Eye (tissue), 1 donor: ENCODE data around the gene TAGLN3.
A peak's percentile ranks its signal among the peaks of the same experiment; 100 is the strongest.
"Not testable (repeated sequence)": the region's sequence is repeated elsewhere in the genome, so short reads cannot be mapped to it uniquely, and the experiment has no call there.

ENCODE experiments used
- DNase-seq: peaks from one replicate; pipeline ENCODE4 v3.0.0-alpha.2; 2015

The TAGLN3 gene

DNA sequence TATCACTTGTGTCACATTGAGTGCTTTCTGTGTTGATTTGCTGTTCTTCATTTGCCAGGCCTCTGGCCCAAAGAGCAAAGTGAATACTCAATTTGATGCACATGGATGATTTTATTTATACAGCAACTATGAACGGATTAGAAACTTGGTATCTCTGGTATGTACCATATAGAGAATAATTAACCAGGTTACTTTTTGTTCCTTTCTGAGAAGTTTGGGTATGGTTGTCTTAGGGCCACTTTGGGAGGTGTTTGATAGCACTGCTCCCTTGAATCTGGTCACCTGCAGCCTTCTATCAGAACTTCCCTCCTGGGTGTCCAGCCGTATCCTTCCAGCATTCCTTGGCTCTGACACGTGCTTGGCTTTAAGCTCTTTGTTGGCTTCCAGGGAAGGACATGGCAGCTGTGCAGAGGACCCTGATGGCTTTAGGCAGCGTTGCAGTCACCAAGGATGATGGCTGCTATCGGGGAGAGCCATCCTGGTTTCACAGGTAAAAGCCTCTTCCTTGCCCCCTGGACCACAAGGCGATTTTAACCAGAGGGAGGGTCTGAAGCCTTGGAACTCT, 12.7 kb downstream of the TAGLN3 start:
- no peak for DNase-seq

GRCh38 chr3:112012205-112012992, 13.7 kb downstream of the TAGLN3 start:
- DNase-seq, result no peak

DNA sequence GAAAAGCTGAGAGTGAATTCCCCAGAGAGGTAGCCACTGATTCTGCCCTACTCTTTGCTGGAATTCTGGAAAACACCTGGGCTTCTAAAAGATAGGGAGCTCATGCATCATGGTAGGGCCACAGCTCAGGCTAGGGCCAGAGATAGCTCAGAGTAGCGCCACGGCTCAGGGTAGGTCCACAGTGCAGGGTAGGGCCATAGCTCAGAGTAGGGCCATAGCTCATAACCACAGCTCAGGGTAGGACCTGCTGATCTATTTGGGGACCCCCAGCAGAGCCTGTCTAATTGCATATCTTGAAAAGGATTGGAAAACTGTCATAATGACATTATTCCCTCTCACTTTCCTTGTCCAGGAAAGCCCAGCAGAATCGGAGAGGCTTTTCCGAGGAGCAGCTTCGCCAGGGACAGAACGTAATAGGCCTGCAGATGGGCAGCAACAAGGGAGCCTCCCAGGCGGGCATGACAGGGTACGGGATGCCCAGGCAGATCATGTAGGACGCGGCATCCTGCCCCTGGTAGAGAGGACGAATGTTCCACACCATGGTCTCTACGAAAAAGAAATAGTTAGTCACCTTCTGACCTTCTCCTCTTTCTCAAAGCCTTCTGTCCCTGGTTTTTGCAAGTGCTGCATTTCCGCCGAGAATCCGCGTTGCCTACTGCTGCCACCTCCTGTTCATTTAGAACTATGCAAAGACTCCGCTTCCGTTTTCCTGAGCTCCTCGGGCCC, 14.5 kb downstream of the TAGLN3 start:
- DNase-seq, result peak; percentile 89

- no peak for DNase-seq
Measured at GRCh38 chr3:112013784-112014143, 15.0 kb downstream of the TAGLN3 start.

GRCh38 chr3:112017091-112017490, 18.4 kb downstream of the TAGLN3 start:
- DNase-seq, result no peak

DNA sequence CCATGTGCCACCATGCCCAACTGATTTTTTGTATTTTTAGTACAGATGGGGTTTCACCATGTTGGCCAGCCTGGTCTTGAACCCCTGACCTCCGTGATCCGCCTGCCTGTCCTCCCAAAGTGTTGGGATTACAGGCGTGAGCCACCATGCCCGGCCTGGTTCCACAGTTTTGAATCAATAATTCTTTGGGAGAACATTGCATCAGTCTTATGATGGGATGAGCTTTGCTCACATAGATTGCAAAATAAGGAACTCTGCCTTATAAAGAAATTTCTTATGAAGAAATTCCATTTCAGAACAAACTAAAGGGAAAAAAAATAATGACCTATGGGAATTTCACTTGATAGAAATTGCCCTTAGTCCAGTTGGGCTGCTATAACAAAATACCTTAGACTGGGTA, 20.0 kb downstream of the TAGLN3 start:
- DNase-seq, result no peak

DNA sequence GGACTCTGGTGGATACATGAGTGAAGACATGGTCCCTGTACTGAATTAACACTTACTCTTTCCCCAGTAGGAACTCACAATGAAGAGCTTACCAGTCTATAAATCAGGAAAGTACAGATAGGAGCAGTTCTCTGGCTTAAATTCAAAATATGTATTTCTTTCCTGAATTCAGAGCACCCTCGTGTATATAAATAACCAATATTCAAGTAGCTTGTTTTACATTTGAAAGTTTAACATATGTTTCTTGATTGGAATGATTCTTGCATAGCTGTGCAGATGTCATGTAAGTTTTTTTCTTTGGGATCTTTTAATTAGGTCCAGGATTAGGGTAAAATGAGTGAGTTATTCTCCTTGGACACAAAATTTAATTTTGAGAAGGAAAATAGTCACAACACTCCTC, 21.0 kb downstream of the TAGLN3 start:
- no peak for DNase-seq

DNA sequence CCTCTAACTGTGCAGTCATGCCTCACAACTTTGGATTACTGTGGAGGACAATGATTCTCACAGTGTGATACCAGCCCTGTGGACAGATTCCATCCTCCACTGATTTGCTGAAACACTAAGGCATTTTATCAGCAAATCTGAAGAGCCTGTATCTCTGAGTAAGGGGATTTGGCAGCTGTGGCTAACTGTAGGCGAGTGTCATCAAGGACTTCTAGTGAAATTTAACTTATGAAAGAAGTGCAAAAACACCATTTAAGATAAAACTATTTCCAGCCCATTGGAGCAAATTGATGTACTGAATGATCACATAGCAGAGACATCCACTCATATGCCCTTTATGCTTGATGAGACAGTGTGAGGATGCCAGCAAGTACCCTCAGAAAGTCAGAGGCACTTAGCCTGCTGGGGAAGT, 22.0 kb downstream of the TAGLN3 start:
- peak; percentile 76 for DNase-seq

- DNase-seq, result no peak
Measured at GRCh38 chr3:112027142-112027541, 28.4 kb downstream of the TAGLN3 start.

DNA sequence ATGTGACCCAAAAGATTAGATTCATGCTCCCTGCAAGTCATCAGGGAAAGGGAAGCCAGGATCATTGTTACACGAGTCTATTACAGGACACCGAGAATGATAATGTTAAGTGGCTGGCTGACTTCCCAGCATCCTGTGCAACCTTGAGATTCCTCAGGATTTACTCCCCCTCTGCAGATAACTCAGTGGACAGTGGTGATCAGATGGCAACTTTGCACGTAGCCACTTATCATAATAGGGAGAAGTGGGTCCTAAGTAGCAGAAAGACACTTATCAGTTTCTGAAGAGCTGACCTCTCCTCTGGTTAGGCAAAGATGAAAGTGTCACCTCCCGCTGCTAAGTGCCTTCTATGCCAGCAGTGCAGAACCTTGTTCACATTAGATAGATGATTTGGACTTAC, 29.1 kb downstream of the TAGLN3 start:
- DNase-seq, result peak; percentile 34

- DNase-seq, result no peak
Measured at GRCh38 chr3:112030901-112031300, 32.2 kb downstream of the TAGLN3 start.

DNA sequence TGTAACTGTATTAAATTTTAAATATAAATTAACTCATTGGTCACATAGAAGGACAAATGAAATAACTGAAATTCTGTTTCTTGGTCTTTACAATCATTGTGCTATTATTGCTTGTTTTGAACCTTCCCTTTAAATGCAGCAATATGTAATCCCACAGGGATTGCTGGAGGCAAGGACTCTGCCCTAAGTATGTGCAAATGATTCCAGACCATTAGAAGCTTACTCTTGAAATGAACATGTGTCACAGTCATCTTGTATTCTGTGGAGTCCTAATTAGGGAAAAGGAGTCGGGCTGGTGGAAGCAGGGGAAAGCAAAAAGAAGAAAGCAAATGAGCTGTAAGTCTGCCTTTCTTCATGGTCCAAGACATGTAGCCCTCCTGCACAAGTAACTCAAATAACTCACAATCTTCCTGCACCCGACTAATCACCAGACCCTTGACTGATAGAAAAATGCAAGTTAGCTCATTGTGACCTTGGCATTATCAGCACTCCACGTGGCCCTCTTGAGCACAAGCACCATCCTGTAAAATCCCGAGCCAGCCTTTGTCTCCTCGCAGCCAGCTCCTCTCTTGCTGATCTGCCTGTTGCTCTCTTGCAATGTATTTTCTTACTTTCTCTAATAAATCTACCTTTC, 33.5 kb downstream of the TAGLN3 start:
- peak; percentile 48 for DNase-seq

GRCh38 chr3:112034436-112034835, 35.7 kb downstream of the TAGLN3 start, which contains the start of gene TMPRSS7:
Gene TMPRSS7, plus strand, starts transcription at chr3:112034736. Its CDS starts 110 bp downstream, at chr3:112034846.
- DNase-seq, result no peak

GRCh38 chr3:112035241-112035640, 36.5 kb downstream of the TAGLN3 start:
- no peak for DNase-seq

DNA sequence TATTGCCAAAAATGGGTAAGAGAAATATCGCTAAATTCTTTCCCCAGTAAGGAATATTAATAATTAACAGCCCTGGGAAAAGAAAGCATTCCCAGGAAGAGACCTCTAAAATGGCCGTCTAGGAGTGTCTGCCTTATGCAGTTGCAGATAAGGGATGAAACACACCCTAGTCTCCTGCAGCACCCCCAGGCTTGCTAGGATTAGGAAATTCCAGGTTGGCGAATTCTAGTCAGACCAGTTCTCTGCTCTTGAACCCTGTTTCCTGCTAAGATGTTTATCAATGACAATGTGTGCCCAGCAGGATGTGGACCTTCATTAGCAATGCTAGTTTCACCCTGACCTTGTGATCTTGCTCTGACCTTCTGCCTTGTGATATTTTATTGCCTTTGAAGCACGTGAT, 38.5 kb downstream of the TAGLN3 start:
- DNase-seq, result not testable (repeated sequence)

- DNase-seq, result peak; percentile 66
Measured at GRCh38 chr3:112038863-112039262, 40.1 kb downstream of the TAGLN3 start.

DNA sequence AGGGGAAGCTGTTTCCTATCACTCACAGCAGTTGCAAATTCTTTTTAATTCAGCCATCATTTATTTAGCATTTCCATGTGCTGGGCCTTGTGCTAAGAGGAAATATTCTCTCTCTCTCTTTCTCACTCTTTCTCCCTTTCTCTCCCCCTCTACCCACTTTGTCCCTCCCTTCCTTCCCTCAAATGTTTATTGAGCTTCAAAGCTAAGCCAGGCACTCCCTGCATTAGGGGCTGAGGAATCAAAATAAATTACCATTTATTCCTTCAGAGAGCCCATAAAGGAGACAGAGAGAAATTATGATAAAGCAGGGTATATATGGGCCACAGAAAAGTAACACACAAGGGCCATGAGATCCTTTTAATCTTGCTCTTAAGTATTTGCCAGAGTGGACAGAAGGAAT, 42.6 kb downstream of the TAGLN3 start:
- DNase-seq, result no peak

GRCh38 chr3:112042842-112043280, 44.1 kb downstream of the TAGLN3 start:
- peak; percentile 62 for DNase-seq

GRCh38 chr3:112043621-112044201, 45.0 kb downstream of the TAGLN3 start:
- peak; percentile 87 for DNase-seq

- DNase-seq, result no peak
Measured at GRCh38 chr3:112046599-112046998, 47.9 kb downstream of the TAGLN3 start.

DNA sequence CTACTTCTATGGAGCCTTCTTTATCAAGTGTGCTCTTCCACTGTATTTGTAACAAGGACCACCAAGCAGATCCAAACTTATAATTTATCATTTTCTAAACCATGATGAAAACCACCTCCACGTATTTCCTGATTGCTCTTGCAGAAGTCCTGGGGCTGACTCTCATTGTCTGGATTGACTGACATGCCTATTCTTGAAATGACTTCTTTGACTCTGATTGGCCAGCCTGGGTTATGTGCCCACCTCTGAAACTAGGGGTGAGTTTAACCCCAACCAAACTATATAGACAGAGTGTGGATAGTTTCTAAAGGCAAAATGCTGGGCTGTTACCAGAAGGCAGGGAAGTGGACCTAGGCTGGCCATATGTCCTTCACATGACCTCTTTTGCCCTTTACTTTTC, 48.5 kb downstream of the TAGLN3 start:
- no peak for DNase-seq

DNA sequence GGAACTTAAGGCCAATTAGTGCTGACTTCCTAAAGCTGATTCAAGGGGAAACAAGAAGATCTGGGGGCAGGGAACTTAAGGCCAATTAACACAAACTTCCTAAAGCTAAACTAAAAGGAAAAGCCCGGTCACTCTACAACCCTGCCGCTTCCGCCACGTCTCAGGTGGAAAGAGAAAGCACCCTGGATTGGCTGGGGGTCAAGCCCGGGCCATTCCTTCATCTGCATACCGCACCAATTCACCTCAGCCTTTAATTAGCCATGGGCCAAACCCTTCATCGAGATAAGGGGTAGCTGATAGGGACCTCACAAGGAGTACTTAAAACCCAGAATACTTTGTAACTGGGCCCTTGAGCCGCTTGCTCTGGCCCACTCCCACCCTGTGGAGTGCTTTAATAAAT, 50.2 kb downstream of the TAGLN3 start:
- DNase-seq, result no peak

DNA sequence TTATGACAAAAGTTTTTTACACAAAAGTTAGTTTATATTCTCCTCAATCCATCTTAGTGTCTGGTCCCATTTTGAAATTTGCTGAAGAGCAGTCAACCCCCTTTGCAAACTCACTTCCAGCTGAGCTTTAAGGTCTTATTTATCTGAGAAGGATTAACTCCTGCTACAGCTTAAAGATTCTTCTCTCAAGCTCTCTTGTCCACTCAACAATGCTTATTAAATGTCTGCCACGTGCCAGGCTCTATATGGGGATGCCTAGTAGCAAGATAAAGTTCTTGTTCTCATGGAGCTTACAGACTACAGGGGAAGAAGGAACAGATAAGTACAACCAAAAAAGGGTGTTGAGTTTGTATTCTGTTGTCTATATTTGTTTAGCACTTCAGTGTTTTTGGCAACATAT, 54.5 kb downstream of the TAGLN3 start:
- DNase-seq, result no peak
